HCT116 (cell line): ENCODE results near the gene CACNA1E. TPM values are rescaled to one million over a fixed set of nuclear protein-coding genes. Genes with fewer than 3 reads are reported as not detected.

Source experiments
- ATAC-seq: fragments of 200-7000 bp; cut with Tn5 transposase; 2 replicates; pipeline ENCODE4 v1.9.1; 2020; ENCODE audit warnings: mild to moderate bottlenecking, moderate library complexity
- BruUV-seq: library from RNA; stranded (reverse); fragments of 400-500 nt; replicated peaks from 2 replicates; lab custom pipeline; 2021; lab: Mats Ljungman, UMichigan
- CTCF ChIA-PET: fragments of 300-600 bp; sonication (Branson Sonifier 250); formaldehyde crosslinking; loops from one replicate; lab custom pipeline; 2021; ENCODE audit warnings: antibody characterized with exemption; lab: Charles Lee
- POLR2A ChIA-PET: fragments of 300-600, 350-600 bp; sonication (Branson Sonifier 250); formaldehyde crosslinking; loops from one replicate; lab custom pipeline; 2021; ENCODE audit warnings: antibody characterized with exemption; lab: Charles Lee
- RAD21 ChIA-PET, 2 experiments: fragments of 300-600 bp; sonication (Branson Sonifier 250); formaldehyde crosslinking; loops; one replicate each; lab custom pipeline; 2023; ENCODE audit warnings: low total read pairs in 2 of 2; ENCODE audit not compliant: uncharacterized antibody in 2 of 2, unreplicated experiment in 2 of 2, low non-redundant PET in 1 of 2; lab: Charles Lee
- DNase-seq: peaks from one replicate; pipeline ENCODE4 v3.0.0-alpha.2; 2010; ENCODE audit warnings: low read depth, low spot score
- H2AFZ ChIP-seq: fragments of 200-600 bp; shearing (Covaris generic), sonication (generic); 2 replicates; pipeline ENCODE4 v1.6.1; 2017; ENCODE audit warnings: low read depth, mixed run types, mixed read lengths, antibody characterized with exemption, low read length; ENCODE audit not compliant: poor library complexity, severe bottlenecking
- H3K27ac ChIP-seq: 2 replicates; pipeline ENCODE4 v1.5.1; 2012; ENCODE audit warnings: low read depth, low read length
- H3K27me3 ChIP-seq: fragments of 200-600 bp; sonication (generic); 2 replicates; pipeline ENCODE4 v1.6.1; 2016; ENCODE audit warnings: mixed run types, low read length, mixed read lengths; ENCODE audit not compliant: insufficient read depth
- H3K36me3 ChIP-seq, 2 experiments: fragments of 200-500 bp in 1 of 2; fragments of 200-600 bp in 1 of 2; sonication (Bioruptor generic) in 1 of 2; sonication (generic) in 1 of 2; 2 replicates each; pipeline versions ENCODE4 v1.5.1 to v1.6.1; 2014 to 2016; ENCODE audit warnings: low read length in 2 of 2, inconsistent platforms in 1 of 2, mixed read lengths in 1 of 2, mixed run types in 1 of 2; ENCODE audit not compliant: insufficient read depth in 2 of 2, control insufficient read depth in 1 of 2
- H3K4me1 ChIP-seq, 2 experiments: fragments of 200-600 bp in 1 of 2; sonication (generic) in 1 of 2; 2 replicates each; pipeline versions ENCODE4 v1.5.1 to v1.6.1; 2012 to 2017; ENCODE audit warnings: low read length in 2 of 2, inconsistent platforms in 1 of 2, mild to moderate bottlenecking in 1 of 2, mixed read lengths in 1 of 2, mixed run types in 1 of 2, moderate library complexity in 1 of 2; ENCODE audit not compliant: insufficient read depth in 2 of 2, control insufficient read depth in 1 of 2
- H3K4me2 ChIP-seq: fragments of 200-600 bp; sonication (generic); 2 replicates; pipeline ENCODE4 v1.6.1; 2017; ENCODE audit warnings: mixed run types, low read length, mixed read lengths
- H3K4me3 ChIP-seq, 2 experiments: fragments of 200-600 bp in 1 of 2; sonication (generic) in 1 of 2; replicated peaks in 1 of 2; 2 replicates each; pipeline ENCODE4 v1.5.1; 2011 to 2016; ENCODE audit warnings: low read length in 2 of 2, control low read depth in 1 of 2, low read depth in 1 of 2, mild to moderate bottlenecking in 1 of 2, mixed read lengths in 1 of 2, mixed run types in 1 of 2
- H3K79me2 ChIP-seq: fragments of 200-600 bp; sonication (generic); 2 replicates; pipeline ENCODE4 v1.6.1; 2017; ENCODE audit warnings: mild to moderate bottlenecking, mixed run types, low read length, moderate library complexity, mixed read lengths; ENCODE audit not compliant: insufficient read depth
- H3K9ac ChIP-seq: fragments of 200-600 bp; sonication (generic); 2 replicates; pipeline ENCODE4 v1.6.1; 2016; ENCODE audit warnings: low read length, mixed read lengths
- H3K9me2 ChIP-seq: fragments of 200-600 bp; sonication (generic), shearing (Covaris generic); 2 replicates; pipeline ENCODE4 v1.6.1; 2017; ENCODE audit warnings: mixed run types, mild to moderate bottlenecking, moderate library complexity; ENCODE audit not compliant: insufficient read depth
- H3K9me3 ChIP-seq, 2 experiments: fragments of 200-500 bp in 1 of 2; fragments of 200-600 bp in 1 of 2; sonication (Bioruptor generic) in 1 of 2; sonication (generic) in 1 of 2; 2 replicates each; pipeline ENCODE4 v1.6.1; 2014 to 2017; ENCODE audit warnings: low read length in 2 of 2, mixed read lengths in 2 of 2, inconsistent platforms in 1 of 2, low read depth in 1 of 2, mild to moderate bottlenecking in 1 of 2, mixed run types in 1 of 2, moderate library complexity in 1 of 2; ENCODE audit not compliant: control insufficient read depth in 1 of 2, insufficient read depth in 1 of 2
- H4K20me1 ChIP-seq: fragments of 200-600 bp; sonication (generic), shearing (Covaris generic); 2 replicates; pipeline ENCODE4 v1.6.1; 2017; ENCODE audit warnings: mixed run types, mild to moderate bottlenecking, moderate library complexity; ENCODE audit not compliant: insufficient read depth
- CEBPB ChIP-seq: IDR thresholded peaks from 2 replicates; pipeline ENCODE4 v1.6.1; 2012; ENCODE audit warnings: low read depth
- EGR1 ChIP-seq: IDR thresholded peaks from 2 replicates; pipeline ENCODE4 v1.6.1; 2012; ENCODE audit warnings: low read depth
- ELF1 ChIP-seq: IDR thresholded peaks from 2 replicates; pipeline ENCODE4 v1.6.1; 2012; ENCODE audit warnings: low read depth, borderline replicate concordance
- FOSL1 ChIP-seq: IDR thresholded peaks from 2 replicates; pipeline ENCODE4 v1.6.1; 2012; ENCODE audit warnings: low read depth
- RAD21 ChIP-seq: IDR thresholded peaks from 2 replicates; pipeline ENCODE4 v1.6.1; 2012; ENCODE audit warnings: low read depth, mild to moderate bottlenecking
- SIN3A ChIP-seq: IDR thresholded peaks from 2 replicates; pipeline ENCODE4 v1.6.1; 2012; ENCODE audit warnings: low read depth
- SRF ChIP-seq: IDR thresholded peaks from 2 replicates; pipeline ENCODE4 v1.6.1; 2012; ENCODE audit warnings: low read depth
- TCF7L2 ChIP-seq: IDR thresholded peaks from 2 replicates; pipeline ENCODE4 v1.7.0; 2011; ENCODE audit warnings: borderline replicate concordance, inconsistent platforms; ENCODE audit not compliant: insufficient read depth, insufficient read length; ENCODE audit errors: extremely low read depth
- YY1 ChIP-seq: IDR thresholded peaks from 2 replicates; pipeline ENCODE4 v1.6.1; 2011; ENCODE audit warnings: low read length, low read depth, moderate library complexity, mild to moderate bottlenecking; ENCODE audit not compliant: insufficient replicate concordance; ENCODE audit errors: extremely low read depth
- ZNF274 ChIP-seq: fragments of 200-500 bp; sonication (Bioruptor generic); IDR thresholded peaks from 2 replicates; pipeline ENCODE4 v1.6.1; 2014; ENCODE audit warnings: mild to moderate bottlenecking, low read depth, low read length, inconsistent platforms
- intact Hi-C: fragments of 100-400 bp; cut with micrococcal nuclease; formaldehyde crosslinking; loops from 2 replicates; pipeline ENCODE4 v1.10.0; 2022
- total RNA-seq: library from RNA; stranded (reverse); gene quantifications from one replicate; pipeline ENCODE4 v1.2.1, GENCODE V29; 2021; ENCODE audit not compliant: unreplicated experiment
- TF ChIP-seq, protein P1 (sequence below): IDR thresholded peaks from 2 replicates; pipeline ENCODE4 v1.6.1; 2012; ENCODE audit warnings: low read depth
- TF ChIP-seq, protein P2 (sequence below): IDR thresholded peaks from 2 replicates; pipeline ENCODE4 v1.6.1; 2012
- TF ChIP-seq, protein P3 (sequence below): IDR thresholded peaks from 2 replicates; pipeline ENCODE4 v1.6.1; 2012
- TF ChIP-seq, protein P4 (sequence below), 3 experiments: fragments of 200-600 bp in 1 of 3; sonication (generic) in 1 of 3; IDR thresholded peaks in 2 of 3; conservative IDR thresholded peaks in 1 of 3; 2 replicates each; pipeline ENCODE4 v1.5.1; 2012 to 2017; ENCODE audit warnings: low read depth in 2 of 3, low read length in 2 of 3, antibody characterized with exemption in 1 of 3, borderline replicate concordance in 1 of 3, control low read depth in 1 of 3, mild to moderate bottlenecking in 1 of 3, mixed read lengths in 1 of 3, mixed run types in 1 of 3, moderate library complexity in 1 of 3; ENCODE audit not compliant: insufficient read depth in 1 of 3

Gene CACNA1E
- total RNA-seq, 1 experiment from 2014 or later: 0.02 TPM

DNA sequence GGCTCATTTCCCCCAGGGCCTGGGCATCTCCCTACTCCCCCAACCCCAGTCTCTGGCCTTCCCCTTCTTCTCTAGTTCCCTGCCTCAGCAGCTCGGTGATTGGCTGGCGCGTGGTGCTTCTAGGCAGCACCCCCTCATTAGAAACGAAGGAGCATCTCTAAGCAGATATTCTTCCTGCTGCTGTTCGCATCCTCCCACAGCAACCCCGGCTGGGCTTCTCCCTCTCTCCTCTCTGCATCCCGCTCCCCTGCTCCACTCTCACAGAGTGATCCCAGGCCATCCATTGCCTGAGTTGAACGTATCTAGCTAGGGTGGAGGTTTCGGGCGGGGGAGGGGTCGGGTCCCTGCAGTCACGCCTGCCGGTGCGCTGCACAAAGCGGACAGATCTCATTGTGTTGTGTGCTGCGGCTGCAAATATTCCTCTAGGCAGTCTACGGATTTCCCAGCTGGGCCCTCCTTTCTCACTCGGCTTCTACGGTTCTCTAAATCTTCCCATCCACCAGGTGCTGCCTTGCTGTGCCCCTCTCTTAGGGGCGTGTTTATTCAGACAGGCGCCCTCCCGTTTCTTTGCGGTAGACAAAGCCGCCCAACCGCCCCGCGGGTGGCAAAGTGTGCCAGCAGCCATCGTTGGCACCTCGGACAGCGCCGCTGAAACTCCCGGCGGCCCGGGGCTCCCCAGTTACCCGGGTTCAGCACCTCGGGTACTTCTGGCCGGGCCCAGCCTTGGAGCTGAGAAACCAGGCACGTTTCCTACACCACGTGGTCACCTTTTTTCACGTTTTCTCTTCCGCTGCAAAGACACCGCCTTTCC, 2.2 kb downstream of the CACNA1E start:
- intact Hi-C loops: no loop called here
- Histone ChIP-seq H3K4me2 (no peak overlapping the region), H2AFZ (no peak overlapping the region), H3K79me2 (no peaks in the 10 kb centered on the region), H3K4me1 (no peaks in the 10 kb centered on the region), H3K9me2 (no peaks in the 10 kb centered on the region), H3K36me3 (no peaks in the 10 kb centered on the region), H3K9ac (no peak overlapping the region), H3K4me3 (no peak overlapping the region), H3K9me3 (no peaks in the 10 kb centered on the region), H3K27me3 (peaks cover 43% of the 10 kb centered on the region), H3K27ac (no peak overlapping the region), H4K20me1 (no peaks in the 10 kb centered on the region)
- no peak for ATAC-seq
- BruUV-seq: no TSS peak
- ChIA-PET POLR2A (no interaction called here), RAD21 (no interaction called here), CTCF (interaction anchor here (1.6 kb wide), 1 partner anchor 451 kb away, joined by 5 read pairs; no protein-coding TSS in a partner anchor)
- DNase-seq: no peak
- TF ChIP-seq, protein P1, sequence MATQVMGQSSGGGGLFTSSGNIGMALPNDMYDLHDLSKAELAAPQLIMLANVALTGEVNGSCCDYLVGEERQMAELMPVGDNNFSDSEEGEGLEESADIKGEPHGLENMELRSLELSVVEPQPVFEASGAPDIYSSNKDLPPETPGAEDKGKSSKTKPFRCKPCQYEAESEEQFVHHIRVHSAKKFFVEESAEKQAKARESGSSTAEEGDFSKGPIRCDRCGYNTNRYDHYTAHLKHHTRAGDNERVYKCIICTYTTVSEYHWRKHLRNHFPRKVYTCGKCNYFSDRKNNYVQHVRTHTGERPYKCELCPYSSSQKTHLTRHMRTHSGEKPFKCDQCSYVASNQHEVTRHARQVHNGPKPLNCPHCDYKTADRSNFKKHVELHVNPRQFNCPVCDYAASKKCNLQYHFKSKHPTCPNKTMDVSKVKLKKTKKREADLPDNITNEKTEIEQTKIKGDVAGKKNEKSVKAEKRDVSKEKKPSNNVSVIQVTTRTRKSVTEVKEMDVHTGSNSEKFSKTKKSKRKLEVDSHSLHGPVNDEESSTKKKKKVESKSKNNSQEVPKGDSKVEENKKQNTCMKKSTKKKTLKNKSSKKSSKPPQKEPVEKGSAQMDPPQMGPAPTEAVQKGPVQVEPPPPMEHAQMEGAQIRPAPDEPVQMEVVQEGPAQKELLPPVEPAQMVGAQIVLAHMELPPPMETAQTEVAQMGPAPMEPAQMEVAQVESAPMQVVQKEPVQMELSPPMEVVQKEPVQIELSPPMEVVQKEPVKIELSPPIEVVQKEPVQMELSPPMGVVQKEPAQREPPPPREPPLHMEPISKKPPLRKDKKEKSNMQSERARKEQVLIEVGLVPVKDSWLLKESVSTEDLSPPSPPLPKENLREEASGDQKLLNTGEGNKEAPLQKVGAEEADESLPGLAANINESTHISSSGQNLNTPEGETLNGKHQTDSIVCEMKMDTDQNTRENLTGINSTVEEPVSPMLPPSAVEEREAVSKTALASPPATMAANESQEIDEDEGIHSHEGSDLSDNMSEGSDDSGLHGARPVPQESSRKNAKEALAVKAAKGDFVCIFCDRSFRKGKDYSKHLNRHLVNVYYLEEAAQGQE: peak; percentile 28; the same call in 1 of the 2 replicates
- TF ChIP-seq RAD21: no peak

DNA sequence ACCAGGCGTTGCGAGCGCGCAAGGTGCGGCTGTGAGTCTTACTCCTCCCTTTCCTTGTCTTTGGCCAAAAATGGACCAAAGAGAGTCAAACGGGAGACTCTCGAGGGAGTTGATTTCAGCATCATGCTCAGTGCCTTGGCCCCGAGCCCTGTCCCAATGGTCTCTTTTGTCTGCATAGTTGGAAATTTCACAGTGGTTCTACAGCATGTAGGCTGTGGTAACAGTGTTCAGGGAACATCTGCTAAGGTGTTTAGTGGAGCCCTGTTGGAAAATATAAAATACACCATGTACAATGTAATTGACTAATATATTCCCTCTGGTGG, 2.7 kb downstream of the CACNA1E start:
- Histone ChIP-seq H3K9me3 (no peaks in the 10 kb centered on the region), H3K4me3 (no peak overlapping the region), H3K36me3 (no peaks in the 10 kb centered on the region), H4K20me1 (no peaks in the 10 kb centered on the region), H3K4me2 (no peak overlapping the region), H3K79me2 (no peaks in the 10 kb centered on the region), H3K9me2 (no peaks in the 10 kb centered on the region), H3K27me3 (peaks cover 47% of the 10 kb centered on the region), H3K27ac (no peak overlapping the region), H3K9ac (no peak overlapping the region), H3K4me1 (no peaks in the 10 kb centered on the region), H2AFZ (no peak overlapping the region)
- ChIA-PET RAD21 (no interaction called here), CTCF (no interaction called here), POLR2A (no interaction called here)
- no TSS peak for BruUV-seq
- ATAC-seq (no peak), DNase-seq (no peak)
- intact Hi-C loops: no loop called here
- TF ChIP-seq RAD21 (no peak), EGR1 (no peak), SRF (no peak), CEBPB (no peak), ELF1 (no peak), TCF7L2 (no peak), FOSL1 (no peak), SIN3A (no peak), YY1 (no peak), ZNF274 (no peak)
- TF ChIP-seq, protein P2, sequence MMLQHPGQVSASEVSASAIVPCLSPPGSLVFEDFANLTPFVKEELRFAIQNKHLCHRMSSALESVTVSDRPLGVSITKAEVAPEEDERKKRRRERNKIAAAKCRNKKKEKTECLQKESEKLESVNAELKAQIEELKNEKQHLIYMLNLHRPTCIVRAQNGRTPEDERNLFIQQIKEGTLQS: no peak
- TF ChIP-seq, protein P3, sequence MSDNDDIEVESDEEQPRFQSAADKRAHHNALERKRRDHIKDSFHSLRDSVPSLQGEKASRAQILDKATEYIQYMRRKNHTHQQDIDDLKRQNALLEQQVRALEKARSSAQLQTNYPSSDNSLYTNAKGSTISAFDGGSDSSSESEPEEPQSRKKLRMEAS: no peak
- TF ChIP-seq, protein P4, sequence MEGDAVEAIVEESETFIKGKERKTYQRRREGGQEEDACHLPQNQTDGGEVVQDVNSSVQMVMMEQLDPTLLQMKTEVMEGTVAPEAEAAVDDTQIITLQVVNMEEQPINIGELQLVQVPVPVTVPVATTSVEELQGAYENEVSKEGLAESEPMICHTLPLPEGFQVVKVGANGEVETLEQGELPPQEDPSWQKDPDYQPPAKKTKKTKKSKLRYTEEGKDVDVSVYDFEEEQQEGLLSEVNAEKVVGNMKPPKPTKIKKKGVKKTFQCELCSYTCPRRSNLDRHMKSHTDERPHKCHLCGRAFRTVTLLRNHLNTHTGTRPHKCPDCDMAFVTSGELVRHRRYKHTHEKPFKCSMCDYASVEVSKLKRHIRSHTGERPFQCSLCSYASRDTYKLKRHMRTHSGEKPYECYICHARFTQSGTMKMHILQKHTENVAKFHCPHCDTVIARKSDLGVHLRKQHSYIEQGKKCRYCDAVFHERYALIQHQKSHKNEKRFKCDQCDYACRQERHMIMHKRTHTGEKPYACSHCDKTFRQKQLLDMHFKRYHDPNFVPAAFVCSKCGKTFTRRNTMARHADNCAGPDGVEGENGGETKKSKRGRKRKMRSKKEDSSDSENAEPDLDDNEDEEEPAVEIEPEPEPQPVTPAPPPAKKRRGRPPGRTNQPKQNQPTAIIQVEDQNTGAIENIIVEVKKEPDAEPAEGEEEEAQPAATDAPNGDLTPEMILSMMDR (IDR thresholded peaks at IDR 0.05 in 2 of 3, conservative IDR thresholded peaks at IDR 0.05 in 1 of 3; ENCODE audit: borderline replicate concordance in 1 of 3, insufficient read depth in 1 of 3, low read depth in 2 of 3, low read length in 2 of 3): no peak
